AG09319 (cell line): Measurements from ENCODE around the gene GALNT9.

ENCODE experiments used
- DNase-seq: peaks from one replicate; pipeline ENCODE4 v3.0.0-alpha.2; 2010; ENCODE audit warnings: low read depth; ENCODE audit errors: extremely low read depth
- TF ChIP-seq, protein P1 (sequence below): IDR thresholded peaks from 2 replicates; pipeline ENCODE4 v1.5.1; 2011; ENCODE audit warnings: low read depth, mild to moderate bottlenecking, inconsistent platforms, low read length, moderate library complexity

The GALNT9 gene

DNA sequence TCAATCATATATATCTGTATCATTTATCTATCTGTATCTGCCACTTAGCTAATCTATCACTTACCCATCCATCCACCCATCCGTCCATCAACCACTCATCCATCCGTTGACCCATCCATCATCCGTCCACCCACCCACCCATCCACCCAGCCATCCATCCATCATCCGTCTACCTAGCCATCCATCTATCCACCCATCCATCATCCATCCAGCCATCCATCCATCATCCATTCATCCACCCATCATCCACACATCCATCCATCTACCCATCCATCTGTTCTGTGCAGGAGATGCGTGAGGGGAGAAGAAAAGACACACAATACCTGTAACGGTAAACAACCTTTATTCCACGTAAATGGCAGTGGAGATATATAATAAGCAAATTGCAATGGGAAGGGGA, 165.0 kb downstream of the GALNT9 start:
- TF ChIP-seq, protein P1, sequence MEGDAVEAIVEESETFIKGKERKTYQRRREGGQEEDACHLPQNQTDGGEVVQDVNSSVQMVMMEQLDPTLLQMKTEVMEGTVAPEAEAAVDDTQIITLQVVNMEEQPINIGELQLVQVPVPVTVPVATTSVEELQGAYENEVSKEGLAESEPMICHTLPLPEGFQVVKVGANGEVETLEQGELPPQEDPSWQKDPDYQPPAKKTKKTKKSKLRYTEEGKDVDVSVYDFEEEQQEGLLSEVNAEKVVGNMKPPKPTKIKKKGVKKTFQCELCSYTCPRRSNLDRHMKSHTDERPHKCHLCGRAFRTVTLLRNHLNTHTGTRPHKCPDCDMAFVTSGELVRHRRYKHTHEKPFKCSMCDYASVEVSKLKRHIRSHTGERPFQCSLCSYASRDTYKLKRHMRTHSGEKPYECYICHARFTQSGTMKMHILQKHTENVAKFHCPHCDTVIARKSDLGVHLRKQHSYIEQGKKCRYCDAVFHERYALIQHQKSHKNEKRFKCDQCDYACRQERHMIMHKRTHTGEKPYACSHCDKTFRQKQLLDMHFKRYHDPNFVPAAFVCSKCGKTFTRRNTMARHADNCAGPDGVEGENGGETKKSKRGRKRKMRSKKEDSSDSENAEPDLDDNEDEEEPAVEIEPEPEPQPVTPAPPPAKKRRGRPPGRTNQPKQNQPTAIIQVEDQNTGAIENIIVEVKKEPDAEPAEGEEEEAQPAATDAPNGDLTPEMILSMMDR, result no peak
- no peak for DNase-seq

- no peak for DNase-seq
- TF ChIP-seq, protein P1, result peak; percentile 5
Observed at GRCh38 chr12:132163911-132164288, 165.5 kb downstream of the GALNT9 start.

GRCh38 chr12:132163041-132163910, 166.1 kb downstream of the GALNT9 start:
- TF ChIP-seq, protein P1, result no peak
- DNase-seq, result no peak

- TF ChIP-seq, protein P1, result no peak
- DNase-seq, result peak; percentile 60
Observed at GRCh38 chr12:132162508-132163031, 166.8 kb downstream of the GALNT9 start.

GRCh38 chr12:132161796-132162507, 167.4 kb downstream of the GALNT9 start:
- no peak for DNase-seq
- TF ChIP-seq, protein P1, result no peak

GRCh38 chr12:132161036-132161781, 168.2 kb downstream of the GALNT9 start:
- DNase-seq, result no peak

More at GRCh38 chr12:132161036-132161781, 168.2 kb downstream of the GALNT9 start:
- TF ChIP-seq, protein P1, result no peak
